Breast epithelium (tissue), 3 donors: Measurements from ENCODE around the gene SF3A1.

Source experiments
- POLR2A ChIP-seq: fragments of 450-650 bp; IDR thresholded peaks from one replicate; pipeline ENCODE4 v1.6.1; 2016; ENCODE audit warnings: antibody characterized with exemption, mild to moderate bottlenecking, moderate library complexity
- POLR2AphosphoS5 ChIP-seq, 3 donors: sonication (generic); formaldehyde crosslinking; IDR thresholded peaks; one replicate each; pipeline ENCODE4 v1.6.1; 2017; ENCODE audit warnings: antibody characterized with exemption in 3 of 3
- TF ChIP-seq, protein P1 (sequence below), 3 donors: fragments of 450-650 bp; IDR thresholded peaks; one replicate each; pipeline ENCODE4 v1.5.1; 2016 to 2017; ENCODE audit warnings: antibody characterized with exemption in 3 of 3, mild to moderate bottlenecking in 3 of 3, moderate library complexity in 3 of 3

DNA sequence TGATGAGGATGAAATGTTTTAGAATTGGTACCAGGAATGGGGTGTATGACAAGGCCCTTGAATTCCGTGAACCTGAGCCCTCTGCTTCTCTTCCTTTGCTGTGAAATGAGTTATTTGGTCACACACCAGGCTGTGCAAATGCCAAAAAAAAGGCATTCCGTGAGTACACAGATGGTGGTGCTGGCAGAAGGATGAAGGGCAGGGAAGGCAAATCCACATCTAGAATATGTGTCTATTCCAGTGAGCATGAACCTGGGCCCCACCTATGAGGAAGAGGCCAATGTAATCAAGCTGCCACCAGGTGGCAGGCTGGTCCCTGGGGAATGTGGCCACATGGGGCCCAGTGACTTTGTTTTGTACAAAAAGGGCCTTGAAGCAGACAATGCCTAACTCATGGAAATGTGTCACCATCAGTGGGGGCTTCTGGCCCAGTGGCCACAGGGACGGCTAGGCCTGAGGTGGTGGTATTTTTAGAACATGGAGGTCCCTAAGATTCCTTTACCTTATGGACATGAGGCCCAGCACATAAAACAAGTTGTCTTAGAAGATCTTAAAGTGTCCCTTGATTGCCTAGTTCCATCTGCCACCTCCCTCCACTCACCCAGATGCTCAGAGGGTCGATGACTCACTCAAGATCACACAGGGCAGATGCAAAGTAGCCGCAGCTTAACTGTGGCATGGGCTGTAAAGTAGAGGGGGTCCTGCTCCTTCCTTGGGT lies 34.4 kb upstream of the SF3A1 start:
- peak; percentile 29 to 48 (median 45) for TF ChIP-seq POLR2AphosphoS5 (IDR thresholded peaks at IDR 0.05)
- TF ChIP-seq, protein P1, sequence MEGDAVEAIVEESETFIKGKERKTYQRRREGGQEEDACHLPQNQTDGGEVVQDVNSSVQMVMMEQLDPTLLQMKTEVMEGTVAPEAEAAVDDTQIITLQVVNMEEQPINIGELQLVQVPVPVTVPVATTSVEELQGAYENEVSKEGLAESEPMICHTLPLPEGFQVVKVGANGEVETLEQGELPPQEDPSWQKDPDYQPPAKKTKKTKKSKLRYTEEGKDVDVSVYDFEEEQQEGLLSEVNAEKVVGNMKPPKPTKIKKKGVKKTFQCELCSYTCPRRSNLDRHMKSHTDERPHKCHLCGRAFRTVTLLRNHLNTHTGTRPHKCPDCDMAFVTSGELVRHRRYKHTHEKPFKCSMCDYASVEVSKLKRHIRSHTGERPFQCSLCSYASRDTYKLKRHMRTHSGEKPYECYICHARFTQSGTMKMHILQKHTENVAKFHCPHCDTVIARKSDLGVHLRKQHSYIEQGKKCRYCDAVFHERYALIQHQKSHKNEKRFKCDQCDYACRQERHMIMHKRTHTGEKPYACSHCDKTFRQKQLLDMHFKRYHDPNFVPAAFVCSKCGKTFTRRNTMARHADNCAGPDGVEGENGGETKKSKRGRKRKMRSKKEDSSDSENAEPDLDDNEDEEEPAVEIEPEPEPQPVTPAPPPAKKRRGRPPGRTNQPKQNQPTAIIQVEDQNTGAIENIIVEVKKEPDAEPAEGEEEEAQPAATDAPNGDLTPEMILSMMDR (IDR thresholded peaks at IDR 0.05): peak; percentile 75 to 89 (median 76)
- no peak for TF ChIP-seq POLR2A
